Adrenal gland (tissue), 5 donors: ENCODE measurements around the gene FAF1.

Source experiments
- CTCF ChIP-seq, 6 experiments: fragments of 450-650 bp in 4 of 6; fragments of 200-600 bp in 2 of 6; sonication (generic) in 1 of 6; IDR thresholded peaks; 1 replicate in 5 of 6; 2 replicates in 1 of 6; pipeline versions ENCODE4 v1.5.1 to v1.8.0; 2016 to 2021; ENCODE audit warnings: antibody characterized with exemption in 6 of 6, mild to moderate bottlenecking in 2 of 6, moderate library complexity in 1 of 6
- POLR2A ChIP-seq, 2 donors: fragments of 450-650 bp; IDR thresholded peaks; one replicate each; pipeline ENCODE4 v1.6.1; 2017; ENCODE audit warnings: antibody characterized with exemption in 2 of 2, mild to moderate bottlenecking in 2 of 2, moderate library complexity in 1 of 2
- donor health status: DM: no; HTN: no; CAD: no.

- TF ChIP-seq CTCF (IDR thresholded peaks at IDR 0.05): no peak
- TF ChIP-seq POLR2A (IDR thresholded peaks at IDR 0.05): no peak
These were observed 113.7 kb downstream of the FAF1 start for GRCh38 chr1:50846224-50846839.
